ENCODE results near the gene SLF1.

SLF1 gene

DNA sequence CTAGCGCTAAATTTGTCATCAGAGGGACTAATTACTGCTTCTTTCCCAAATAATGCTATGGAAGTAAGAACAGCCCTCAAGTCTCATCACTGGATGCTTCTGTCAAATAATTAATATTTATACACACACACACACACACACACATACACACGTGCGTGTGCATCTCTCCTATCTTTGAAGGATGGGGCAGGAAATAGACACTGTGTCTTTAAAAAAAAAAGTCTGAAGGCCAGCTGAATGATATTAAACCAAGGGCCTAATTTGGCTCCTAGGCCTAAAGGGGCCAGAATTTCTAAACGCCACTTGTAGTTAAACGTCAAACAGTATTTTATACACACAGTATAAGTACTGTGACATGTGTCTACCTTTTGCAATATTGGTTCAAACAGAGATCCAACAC lies 3.3 kb downstream of the SLF1 start:
- Histone ChIP-seq H3K23ac (ENCODE audit: low read length) (no peak overlapping the region), H3K27me3 (ENCODE audit: insufficient read depth, low read length, poor library complexity) (no peaks in the 10 kb centered on the region), H3K18ac (ENCODE audit: low read length) (no peak overlapping the region), H3K9ac (ENCODE audit: low read length) (peak overlapping the region; percentile 5), H3K4ac (ENCODE audit: low read depth, low read length) (no peak overlapping the region), H2BK15ac (replicated peaks; ENCODE audit: low read depth) (no peak overlapping the region), H4K5ac (ENCODE audit: low read length) (no peak overlapping the region), H3K56ac (ENCODE audit: low read length) (no peak overlapping the region), H3K79me2 (ENCODE audit: control insufficient read depth, insufficient read depth, low read length) (peaks cover 19% of the 10 kb centered on the region), H3K4me1 (ENCODE audit: control insufficient read depth, low read depth, low read length) (no peaks in the 10 kb centered on the region), H3K4me3 (ENCODE audit: low read length) (no peak overlapping the region), H3K36me3 (ENCODE audit: control insufficient read depth, insufficient read depth, low read length) (no peaks in the 10 kb centered on the region), H2BK120ac (ENCODE audit: low read depth, low read length) (no peak overlapping the region), H2AK5ac (ENCODE audit: low read length) (no peak overlapping the region), H4K8ac (ENCODE audit: low read depth, low read length) (no peak overlapping the region), H3K27ac (ENCODE audit: low read depth, low read length) (no peak overlapping the region), H2BK5ac (ENCODE audit: low read length) (no peak overlapping the region), H3K4me2 (ENCODE audit: low read length) (no peak overlapping the region), H3K79me1 (ENCODE audit: low read length) (no peaks in the 10 kb centered on the region)
- no CpG with 5 or more reads among the region's 5 CpGs for WGBS (ENCODE audit: extremely low coverage, insufficient coverage, low lambda C conversion rate)
- DNase-seq: no peak

DNA sequence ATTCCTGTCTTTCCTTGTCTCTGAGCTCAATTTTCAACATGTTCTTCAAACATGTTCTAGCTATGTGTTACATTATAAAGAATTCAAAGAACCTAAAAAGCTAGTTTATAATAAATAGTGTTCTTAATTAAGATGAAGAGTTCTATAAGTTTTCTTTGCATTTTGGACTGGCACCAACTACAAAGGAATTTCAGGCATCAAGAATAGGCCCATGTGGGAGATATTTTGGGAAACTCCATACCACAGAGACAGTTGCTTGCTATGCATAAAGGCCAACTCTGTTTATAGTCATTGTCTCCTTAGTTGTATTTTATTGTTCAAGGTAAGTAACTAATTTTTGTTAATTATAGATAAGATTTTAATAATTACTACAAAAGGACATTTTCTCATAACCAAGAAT lies 4.5 kb downstream of the SLF1 start:
- H3K23ac ChIP-seq (ENCODE audit: low read length): no peak overlapping the region
- H2BK5ac ChIP-seq (ENCODE audit: low read length): no peak overlapping the region
- H4K8ac ChIP-seq (ENCODE audit: low read depth, low read length): no peak overlapping the region
- H3K79me1 ChIP-seq (ENCODE audit: low read length): no peaks in the 10 kb centered on the region
- no peak overlapping the region for H4K5ac ChIP-seq (ENCODE audit: low read length)
- H3K27ac ChIP-seq (ENCODE audit: low read depth, low read length): no peak overlapping the region
- DNase-seq: no peak
- no peak overlapping the region for H3K56ac ChIP-seq (ENCODE audit: low read length)
- H3K4me2 ChIP-seq (ENCODE audit: low read length): no peak overlapping the region
- no peaks in the 10 kb centered on the region for H3K36me3 ChIP-seq (ENCODE audit: control insufficient read depth, insufficient read depth, low read length)
- no peaks in the 10 kb centered on the region for H3K27me3 ChIP-seq (ENCODE audit: insufficient read depth, low read length, poor library complexity)
- no peak overlapping the region for H3K4me3 ChIP-seq (ENCODE audit: low read length)
- no peak overlapping the region for H2BK15ac ChIP-seq (replicated peaks; ENCODE audit: low read depth)
- H3K4ac ChIP-seq (ENCODE audit: low read depth, low read length): no peak overlapping the region
- H3K79me2 ChIP-seq (ENCODE audit: control insufficient read depth, insufficient read depth, low read length): peaks cover 19% of the 10 kb centered on the region
- H2AK5ac ChIP-seq (ENCODE audit: low read length): no peak overlapping the region
- no peak overlapping the region for H2BK120ac ChIP-seq (ENCODE audit: low read depth, low read length)
- H3K4me1 ChIP-seq (ENCODE audit: control insufficient read depth, low read depth, low read length): no peaks in the 10 kb centered on the region
- no peak overlapping the region for H3K18ac ChIP-seq (ENCODE audit: low read length)
- no peak overlapping the region for H3K9ac ChIP-seq (ENCODE audit: low read length)

DNA sequence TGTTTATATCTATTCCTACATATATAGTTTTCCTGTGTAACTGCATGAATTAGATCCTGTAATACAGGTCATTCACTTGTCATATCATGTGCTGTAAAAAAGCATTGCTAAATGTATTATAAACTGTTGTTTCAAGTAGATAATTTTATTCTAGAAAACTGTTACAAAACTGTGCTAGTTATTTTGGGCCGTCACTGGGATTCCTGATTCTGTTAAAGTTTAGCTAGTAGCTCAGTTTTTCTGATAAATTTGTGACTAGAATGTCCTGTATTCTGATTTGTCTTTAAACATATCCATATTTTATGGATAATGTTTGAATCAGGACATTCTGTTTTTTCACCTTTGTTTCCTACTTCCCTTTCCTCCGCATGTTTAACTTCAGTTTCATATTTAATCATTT lies 5.4 kb downstream of the SLF1 start:
- Histone ChIP-seq H3K79me2 (ENCODE audit: control insufficient read depth, insufficient read depth, low read length) (peaks cover 19% of the 10 kb centered on the region), H3K27me3 (ENCODE audit: insufficient read depth, low read length, poor library complexity) (no peaks in the 10 kb centered on the region), H2AK5ac (ENCODE audit: low read length) (no peak overlapping the region), H3K4me3 (ENCODE audit: low read length) (no peak overlapping the region), H2BK120ac (ENCODE audit: low read depth, low read length) (no peak overlapping the region), H4K8ac (ENCODE audit: low read depth, low read length) (no peak overlapping the region), H3K23ac (ENCODE audit: low read length) (no peak overlapping the region), H3K4me1 (ENCODE audit: control insufficient read depth, low read depth, low read length) (no peaks in the 10 kb centered on the region), H3K4ac (ENCODE audit: low read depth, low read length) (no peak overlapping the region), H3K4me2 (ENCODE audit: low read length) (no peak overlapping the region), H4K5ac (ENCODE audit: low read length) (no peak overlapping the region), H2BK5ac (ENCODE audit: low read length) (no peak overlapping the region), H3K18ac (ENCODE audit: low read length) (no peak overlapping the region), H3K36me3 (ENCODE audit: control insufficient read depth, insufficient read depth, low read length) (no peaks in the 10 kb centered on the region), H3K27ac (ENCODE audit: low read depth, low read length) (no peak overlapping the region), H3K56ac (ENCODE audit: low read length) (no peak overlapping the region), H2BK15ac (replicated peaks; ENCODE audit: low read depth) (no peak overlapping the region), H3K79me1 (ENCODE audit: low read length) (no peaks in the 10 kb centered on the region), H3K9ac (ENCODE audit: low read length) (no peak overlapping the region)
- no peak for DNase-seq
- WGBS (ENCODE audit: extremely low coverage, insufficient coverage, low lambda C conversion rate): no CpG with 5 or more reads among the region's 2 CpGs

DNA sequence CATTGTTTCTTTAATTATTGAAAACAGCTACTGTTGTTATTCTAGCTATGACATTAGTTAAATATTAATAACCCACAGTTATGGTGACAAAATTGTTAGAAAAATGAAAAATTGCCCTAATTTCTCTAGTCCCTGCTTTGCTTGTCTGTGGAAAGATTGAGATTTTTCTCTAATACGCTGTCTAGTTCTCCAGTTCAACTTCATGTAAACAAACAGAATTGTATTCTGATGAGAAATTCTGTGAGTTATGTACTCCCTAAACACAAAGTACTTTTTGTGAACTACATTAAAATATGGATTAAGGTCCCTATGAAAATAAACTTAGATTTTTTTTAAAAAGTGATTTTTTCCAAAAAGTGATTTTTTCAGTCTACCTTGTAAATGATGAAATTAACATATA lies 8.7 kb downstream of the SLF1 start:
- Histone ChIP-seq H2BK5ac (ENCODE audit: low read length) (no peak overlapping the region), H3K18ac (ENCODE audit: low read length) (no peak overlapping the region), H4K5ac (ENCODE audit: low read length) (no peak overlapping the region), H3K4me2 (ENCODE audit: low read length) (no peak overlapping the region), H2BK15ac (replicated peaks; ENCODE audit: low read depth) (no peak overlapping the region), H2AK5ac (ENCODE audit: low read length) (no peak overlapping the region), H3K4me3 (ENCODE audit: low read length) (no peak overlapping the region), H4K8ac (ENCODE audit: low read depth, low read length) (no peak overlapping the region), H3K79me1 (ENCODE audit: low read length) (peaks cover 2% of the 10 kb centered on the region), H3K27ac (ENCODE audit: low read depth, low read length) (no peak overlapping the region), H3K79me2 (ENCODE audit: control insufficient read depth, insufficient read depth, low read length) (no peaks in the 10 kb centered on the region), H3K36me3 (ENCODE audit: control insufficient read depth, insufficient read depth, low read length) (no peaks in the 10 kb centered on the region), H3K4ac (ENCODE audit: low read depth, low read length) (no peak overlapping the region), H3K27me3 (ENCODE audit: insufficient read depth, low read length, poor library complexity) (no peaks in the 10 kb centered on the region), H3K9ac (ENCODE audit: low read length) (no peak overlapping the region), H3K4me1 (ENCODE audit: control insufficient read depth, low read depth, low read length) (no peaks in the 10 kb centered on the region), H3K23ac (ENCODE audit: low read length) (no peak overlapping the region), H2BK120ac (ENCODE audit: low read depth, low read length) (no peak overlapping the region), H3K56ac (ENCODE audit: low read length) (no peak overlapping the region)
- WGBS (ENCODE audit: extremely low coverage, insufficient coverage, low lambda C conversion rate): no CpG with 5 or more reads among the region's 1 CpG
- DNase-seq: no peak

DNA sequence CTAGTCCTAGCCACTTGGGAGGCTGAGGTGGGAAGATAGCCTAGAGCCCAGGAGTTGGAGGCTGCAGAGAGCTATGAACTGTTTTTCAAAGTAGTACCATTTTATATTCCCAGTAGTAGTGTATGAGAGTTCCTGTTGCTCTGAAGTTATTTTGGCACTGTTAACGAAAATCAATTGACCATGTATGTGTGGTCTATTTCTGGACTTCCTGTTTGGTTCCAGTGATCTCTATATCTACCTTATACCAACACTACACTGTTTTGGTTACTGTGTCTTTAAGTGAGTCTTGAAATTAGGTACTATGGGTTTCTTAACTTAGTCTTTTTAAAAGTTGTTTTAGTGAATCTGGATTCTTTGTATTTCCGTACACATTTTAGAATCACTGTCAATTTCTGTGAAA lies 13.6 kb downstream of the SLF1 start:
- Histone ChIP-seq H3K23ac (ENCODE audit: low read length) (no peak overlapping the region), H3K27me3 (ENCODE audit: insufficient read depth, low read length, poor library complexity) (no peaks in the 10 kb centered on the region), H3K4me3 (ENCODE audit: low read length) (no peak overlapping the region), H3K4me1 (ENCODE audit: control insufficient read depth, low read depth, low read length) (no peaks in the 10 kb centered on the region), H3K4me2 (ENCODE audit: low read length) (no peak overlapping the region), H3K18ac (ENCODE audit: low read length) (no peak overlapping the region), H4K5ac (ENCODE audit: low read length) (no peak overlapping the region), H3K79me1 (ENCODE audit: low read length) (peaks cover 3% of the 10 kb centered on the region), H3K9ac (ENCODE audit: low read length) (no peak overlapping the region), H2BK5ac (ENCODE audit: low read length) (no peak overlapping the region), H3K56ac (ENCODE audit: low read length) (no peak overlapping the region), H4K8ac (ENCODE audit: low read depth, low read length) (no peak overlapping the region), H3K79me2 (ENCODE audit: control insufficient read depth, insufficient read depth, low read length) (peaks cover 6% of the 10 kb centered on the region), H2AK5ac (ENCODE audit: low read length) (no peak overlapping the region), H3K36me3 (ENCODE audit: control insufficient read depth, insufficient read depth, low read length) (no peaks in the 10 kb centered on the region), H2BK120ac (ENCODE audit: low read depth, low read length) (no peak overlapping the region), H2BK15ac (replicated peaks; ENCODE audit: low read depth) (no peak overlapping the region), H3K27ac (ENCODE audit: low read depth, low read length) (no peak overlapping the region), H3K4ac (ENCODE audit: low read depth, low read length) (no peak overlapping the region)
- no peak for DNase-seq
- WGBS (ENCODE audit: extremely low coverage, insufficient coverage, low lambda C conversion rate): no CpG with 5 or more reads among the region's 2 CpGs

DNA sequence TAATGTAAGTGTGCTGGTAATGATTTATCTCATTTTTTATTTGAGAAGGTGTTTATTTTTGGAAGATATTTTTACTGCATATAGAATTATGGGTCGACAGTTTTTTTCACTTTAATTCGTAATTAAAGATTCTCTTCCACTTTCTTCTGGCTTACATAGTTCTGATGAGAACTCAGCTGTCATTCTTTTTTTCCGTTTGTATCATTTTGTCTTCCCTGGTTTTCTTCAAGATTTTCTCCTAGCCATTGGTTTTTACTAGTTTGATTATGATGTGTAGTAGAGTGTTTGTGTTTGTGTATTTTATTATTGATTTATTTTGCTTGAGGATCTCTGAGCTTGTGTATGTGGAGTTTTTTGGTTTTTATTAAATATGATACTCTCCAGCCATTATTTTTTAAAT lies 21.7 kb downstream of the SLF1 start:
- Histone ChIP-seq H3K4ac (ENCODE audit: low read depth, low read length) (no peak overlapping the region), H4K8ac (ENCODE audit: low read depth, low read length) (no peak overlapping the region), H3K9ac (ENCODE audit: low read length) (no peak overlapping the region), H3K4me2 (ENCODE audit: low read length) (no peak overlapping the region), H2AK5ac (ENCODE audit: low read length) (no peak overlapping the region), H3K18ac (ENCODE audit: low read length) (no peak overlapping the region), H3K56ac (ENCODE audit: low read length) (no peak overlapping the region), H3K36me3 (ENCODE audit: control insufficient read depth, insufficient read depth, low read length) (no peaks in the 10 kb centered on the region), H3K27ac (ENCODE audit: low read depth, low read length) (no peak overlapping the region), H3K79me2 (ENCODE audit: control insufficient read depth, insufficient read depth, low read length) (peaks cover 16% of the 10 kb centered on the region), H4K5ac (ENCODE audit: low read length) (no peak overlapping the region), H2BK120ac (ENCODE audit: low read depth, low read length) (no peak overlapping the region), H3K79me1 (ENCODE audit: low read length) (peaks cover 10% of the 10 kb centered on the region), H2BK15ac (replicated peaks; ENCODE audit: low read depth) (no peak overlapping the region), H3K27me3 (ENCODE audit: insufficient read depth, low read length, poor library complexity) (no peaks in the 10 kb centered on the region), H3K23ac (ENCODE audit: low read length) (no peak overlapping the region), H3K4me3 (ENCODE audit: low read length) (no peak overlapping the region), H2BK5ac (ENCODE audit: low read length) (no peak overlapping the region), H3K4me1 (ENCODE audit: control insufficient read depth, low read depth, low read length) (no peaks in the 10 kb centered on the region)
- WGBS (ENCODE audit: extremely low coverage, insufficient coverage, low lambda C conversion rate): 100% methylated on average over 1 of the region's 3 CpGs
- no peak for DNase-seq

Data from mesendoderm (in vitro differentiated cells).